GM18526 (cell line): ENCODE data around the gene TMEM100.

Source experiments
- POLR2A ChIP-seq: IDR thresholded peaks from 3 replicates; pipeline ENCODE4 v1.6.1; 2011; ENCODE audit not compliant: insufficient read length; ENCODE audit errors: extremely low read depth

TMEM100 gene, protein sequence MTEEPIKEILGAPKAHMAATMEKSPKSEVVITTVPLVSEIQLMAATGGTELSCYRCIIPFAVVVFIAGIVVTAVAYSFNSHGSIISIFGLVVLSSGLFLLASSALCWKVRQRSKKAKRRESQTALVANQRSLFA

DNA sequence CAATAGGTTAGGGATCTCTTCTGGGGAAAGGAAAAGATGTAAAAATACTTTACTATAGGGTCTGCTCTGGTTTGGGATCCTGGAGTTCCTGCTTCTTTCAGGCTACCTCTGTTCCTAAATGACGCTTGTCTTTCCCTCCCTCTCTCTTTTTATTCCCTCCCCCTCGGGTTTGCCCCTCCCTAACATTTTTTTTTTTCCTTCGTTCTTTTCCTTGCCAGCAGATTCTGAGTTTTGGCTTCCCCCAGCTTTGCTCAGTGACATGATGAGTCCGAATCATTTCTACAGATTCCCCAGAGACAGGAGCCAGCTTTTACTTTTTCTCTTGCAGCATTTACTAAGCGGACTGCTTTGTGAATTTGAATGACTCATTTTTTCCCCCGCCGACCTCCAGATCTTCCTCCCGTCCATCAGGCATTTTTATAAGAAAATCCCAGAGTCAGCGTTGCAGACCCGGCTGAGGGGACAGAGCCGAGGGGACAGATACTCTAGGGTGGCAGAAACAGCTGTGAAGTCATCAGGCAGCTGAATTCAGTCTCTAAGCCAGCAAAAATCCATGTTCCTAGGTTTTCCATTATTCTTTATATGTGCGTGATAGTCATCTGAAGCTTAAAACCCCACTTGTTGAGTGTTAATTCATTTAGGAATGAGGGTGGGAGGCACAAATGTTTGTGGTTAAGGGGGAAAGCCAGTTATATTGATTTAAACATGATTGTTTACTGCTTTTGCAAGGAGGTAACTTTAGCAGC is at the start of gene TMEM100:
Gene TMEM100, minus strand, starts transcription at position 123 of the 746 bp plus-strand sequence. CDS start 1,794 bp downstream, outside the sequence.
- TF ChIP-seq POLR2A = no peak

DNA sequence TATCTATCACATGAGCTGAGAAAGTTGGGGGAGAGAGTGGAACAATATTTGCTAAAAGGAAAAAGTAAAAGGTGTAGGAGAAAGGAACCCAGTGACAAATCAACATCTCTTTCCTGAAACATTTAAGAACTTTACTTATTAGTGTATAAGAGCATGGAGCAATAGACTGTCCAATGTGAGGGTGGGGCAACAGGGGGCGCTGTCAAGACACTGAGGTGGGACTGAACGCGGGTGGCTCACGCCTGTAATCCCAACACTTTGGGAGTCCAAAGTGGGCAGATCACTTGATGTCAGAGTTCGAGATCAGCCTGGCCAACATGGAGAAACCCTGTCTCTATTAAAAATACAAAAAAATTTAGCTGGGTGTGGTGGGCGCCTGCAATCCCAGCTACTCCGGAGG is 49.4 kb upstream of the TMEM100 start:
- TF ChIP-seq POLR2A = no peak

DNA sequence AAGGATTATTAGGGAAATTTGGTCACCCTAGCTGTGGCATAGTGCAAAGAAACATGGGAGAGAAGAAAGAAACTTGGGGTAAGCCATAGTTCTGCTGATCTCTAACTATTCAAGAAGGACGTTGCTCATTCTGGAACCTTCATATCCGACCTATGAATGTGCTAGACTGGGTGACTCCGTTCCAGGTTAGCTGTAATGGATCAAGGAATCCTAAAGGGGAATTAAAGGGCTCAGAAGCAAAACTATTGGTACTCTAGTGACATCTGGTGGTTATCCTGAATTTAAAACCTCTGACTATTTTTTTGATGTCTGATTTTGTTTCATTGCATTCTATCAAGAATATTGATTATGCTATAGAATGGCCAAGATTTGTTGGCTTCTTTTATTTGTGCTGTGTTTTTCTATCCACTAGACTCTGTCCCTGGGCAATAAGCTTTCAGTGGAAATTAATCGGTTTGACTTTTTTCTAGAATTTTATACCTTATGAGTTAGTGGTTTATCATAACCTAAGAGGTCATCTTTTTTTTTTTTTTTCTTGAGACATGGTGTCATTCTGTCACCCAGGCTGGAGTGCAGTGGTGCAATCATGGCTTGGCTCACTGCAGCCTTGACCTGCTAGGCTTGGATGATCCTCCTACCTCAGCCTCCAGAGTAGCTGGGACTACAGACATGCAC is 47.7 kb upstream of the TMEM100 start:
- no peak for TF ChIP-seq POLR2A

DNA sequence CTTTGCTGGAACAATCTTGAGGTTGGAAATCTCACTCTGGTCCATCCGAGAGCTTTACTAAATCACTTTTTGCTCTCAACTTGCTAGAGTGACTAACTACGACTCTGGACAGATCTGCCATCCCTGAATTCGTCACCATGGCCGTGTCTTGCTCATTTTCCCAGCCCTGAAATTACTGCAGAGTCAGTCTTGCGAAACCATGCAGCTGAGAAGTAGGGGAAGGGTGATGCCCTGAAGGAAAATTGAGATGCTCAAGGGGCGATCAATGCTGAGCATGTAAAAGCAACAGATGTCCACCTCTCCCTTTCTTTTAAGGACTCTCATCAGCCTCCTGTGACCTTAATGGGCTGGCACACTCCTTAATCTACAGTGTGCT is 46.9 kb upstream of the TMEM100 start:
- TF ChIP-seq POLR2A = no peak

DNA sequence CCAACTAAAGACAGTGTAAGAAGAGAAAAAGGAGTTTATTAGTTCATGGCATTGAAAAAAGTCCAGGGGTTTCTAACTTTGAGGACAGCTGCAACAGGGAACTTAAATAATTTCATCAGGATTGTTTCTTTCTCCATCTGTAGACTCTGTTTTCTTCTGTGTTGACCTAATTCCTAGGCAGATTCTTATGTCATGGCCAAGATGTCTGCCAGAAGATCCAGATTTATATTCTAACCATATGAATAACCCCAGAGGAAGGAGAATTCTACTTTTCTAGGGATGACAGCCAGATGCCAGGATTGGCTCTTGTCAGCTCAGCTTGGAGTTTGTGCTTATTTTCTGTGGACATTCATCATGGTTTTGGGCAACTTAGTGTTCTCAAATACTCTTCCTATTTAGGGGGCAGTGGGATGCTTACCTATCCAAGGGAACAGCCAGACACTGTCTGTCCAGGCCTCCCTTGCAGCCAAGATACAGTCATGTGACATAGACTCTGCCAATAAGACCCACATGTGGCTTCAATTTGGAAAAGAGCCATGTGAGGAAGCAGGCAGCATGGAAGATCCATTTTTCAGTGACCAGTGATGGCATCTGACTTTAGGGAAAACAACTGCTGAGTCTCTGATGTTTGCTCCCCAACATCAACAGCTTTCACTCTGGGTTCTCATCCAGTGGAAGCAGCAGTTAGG is 46.4 kb upstream of the TMEM100 start:
- TF ChIP-seq POLR2A = no peak

DNA sequence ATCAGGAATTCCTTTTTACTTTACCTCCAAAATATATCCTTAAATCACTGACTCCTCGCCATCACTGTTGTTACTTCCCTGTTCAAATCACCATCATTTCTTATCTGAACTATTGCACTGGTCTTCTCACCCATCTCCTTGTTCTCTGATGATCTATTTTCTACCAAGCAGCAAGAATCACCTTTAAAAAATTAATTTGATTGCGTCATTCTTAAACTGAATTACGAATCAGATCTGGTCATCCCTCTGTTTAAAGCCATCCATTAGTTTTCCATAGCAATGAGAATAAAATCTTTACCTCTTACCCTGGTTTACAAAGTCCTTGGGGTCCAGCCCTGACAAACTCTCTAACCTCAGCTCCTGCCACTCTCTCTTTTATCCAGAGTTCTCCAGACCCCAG is 42.8 kb upstream of the TMEM100 start:
- no peak for TF ChIP-seq POLR2A

DNA sequence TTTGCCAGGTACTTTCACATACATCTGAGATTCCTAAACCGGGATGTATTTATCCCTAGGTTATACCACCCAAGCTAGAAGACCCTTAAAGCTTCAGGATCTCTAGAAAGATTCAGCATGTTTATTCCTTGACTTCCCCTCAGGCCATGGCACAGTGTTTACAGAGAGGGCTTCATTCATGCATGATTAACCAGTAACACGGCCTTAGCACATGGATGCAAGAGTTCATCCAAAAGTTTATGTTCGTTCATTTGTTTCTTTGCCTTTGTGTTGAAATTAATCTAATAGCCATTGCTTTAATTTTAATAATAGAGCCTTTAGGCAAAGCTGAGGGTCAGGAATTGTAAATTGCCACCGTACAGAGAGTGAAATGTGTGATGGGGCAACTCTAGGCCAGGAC is 41.9 kb upstream of the TMEM100 start:
- no peak for TF ChIP-seq POLR2A

DNA sequence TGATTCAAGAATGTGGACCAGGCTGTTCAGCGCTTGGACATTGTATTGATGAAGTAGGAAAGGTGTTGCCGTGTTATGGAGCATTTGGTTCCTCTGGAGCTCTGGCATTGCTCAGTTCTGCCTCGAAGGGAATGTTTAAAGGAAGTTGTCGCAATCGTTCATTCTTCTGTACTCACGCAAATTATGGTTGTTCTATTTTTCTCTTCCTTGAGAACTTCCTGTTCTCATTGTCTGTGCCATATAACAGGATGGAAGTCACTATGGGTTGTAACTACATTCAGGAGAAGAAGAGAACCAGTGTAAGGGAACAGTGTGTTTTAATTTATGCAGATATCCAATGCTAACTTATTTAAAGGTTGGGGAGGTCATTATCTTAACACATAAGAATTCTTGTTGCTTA is 41.2 kb upstream of the TMEM100 start:
- no peak for TF ChIP-seq POLR2A

DNA sequence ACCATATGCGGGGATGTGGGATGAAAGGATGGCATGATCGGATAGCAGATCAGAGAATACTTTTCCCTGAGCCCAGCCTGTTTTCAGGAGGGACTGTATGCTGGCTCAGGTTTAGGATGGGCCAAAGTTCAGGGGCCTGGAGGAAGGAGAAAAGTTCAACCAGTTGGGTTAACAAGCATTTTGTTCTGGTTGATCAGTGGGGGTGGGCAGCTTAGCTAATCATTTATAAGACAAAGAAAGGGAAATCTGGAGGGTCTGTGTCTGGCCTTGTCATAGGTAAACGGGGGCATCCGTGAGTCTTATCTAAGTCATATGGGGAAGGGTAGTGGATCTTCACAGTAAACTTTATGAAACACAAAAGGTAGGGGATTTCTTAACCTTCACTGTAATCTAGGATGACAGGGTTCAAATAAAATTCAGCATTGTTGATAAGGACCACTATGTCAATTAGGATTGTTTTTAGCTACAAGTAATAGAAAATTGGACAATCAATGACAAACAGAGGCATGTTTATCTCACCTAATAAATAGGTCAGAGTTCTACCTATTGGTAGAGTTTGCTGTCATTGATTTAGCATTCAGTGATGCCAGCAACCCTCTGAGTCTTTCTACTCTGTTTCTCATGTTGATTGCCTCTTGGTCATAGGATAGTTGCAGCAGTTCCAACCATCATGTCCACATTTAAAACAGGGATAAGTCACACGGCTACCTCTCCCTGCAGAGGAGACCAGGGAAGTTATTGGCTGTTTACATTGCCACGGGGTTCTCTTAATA is 39.6 kb upstream of the TMEM100 start:
- TF ChIP-seq POLR2A = no peak

DNA sequence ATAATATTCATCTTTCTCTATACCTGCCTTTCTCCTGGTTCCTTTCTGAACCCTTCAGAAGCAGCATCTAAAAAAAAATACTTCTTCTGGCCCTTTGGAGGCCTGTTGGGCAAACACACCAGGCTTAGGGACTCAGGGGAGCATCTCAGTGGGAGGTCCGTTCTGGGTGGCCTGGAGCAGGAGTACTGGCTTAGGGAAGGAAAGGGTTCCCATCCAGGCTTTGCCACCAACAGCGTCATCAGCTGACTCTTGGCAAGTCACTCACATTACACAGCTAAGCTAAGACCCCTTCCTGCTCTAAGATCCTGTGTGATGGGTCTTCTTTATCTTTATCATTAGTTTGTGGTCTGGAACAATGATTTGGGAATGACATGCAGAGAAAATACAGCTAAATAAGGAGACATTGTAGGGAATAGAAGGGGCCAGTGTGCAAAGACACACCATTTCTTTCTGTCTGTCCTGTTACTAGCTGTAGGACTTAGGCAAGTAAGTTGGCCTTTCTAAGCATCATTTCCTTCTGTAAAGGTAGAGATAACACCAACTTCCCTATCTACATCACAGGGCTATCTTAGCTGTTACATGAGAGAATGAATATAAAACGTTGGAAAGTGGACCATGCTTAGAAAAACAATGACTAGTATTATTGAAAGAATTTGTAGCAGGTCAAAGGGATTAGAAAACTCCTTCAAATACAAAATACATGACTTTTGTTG is 38.1 kb upstream of the TMEM100 start:
- TF ChIP-seq POLR2A = no peak

DNA sequence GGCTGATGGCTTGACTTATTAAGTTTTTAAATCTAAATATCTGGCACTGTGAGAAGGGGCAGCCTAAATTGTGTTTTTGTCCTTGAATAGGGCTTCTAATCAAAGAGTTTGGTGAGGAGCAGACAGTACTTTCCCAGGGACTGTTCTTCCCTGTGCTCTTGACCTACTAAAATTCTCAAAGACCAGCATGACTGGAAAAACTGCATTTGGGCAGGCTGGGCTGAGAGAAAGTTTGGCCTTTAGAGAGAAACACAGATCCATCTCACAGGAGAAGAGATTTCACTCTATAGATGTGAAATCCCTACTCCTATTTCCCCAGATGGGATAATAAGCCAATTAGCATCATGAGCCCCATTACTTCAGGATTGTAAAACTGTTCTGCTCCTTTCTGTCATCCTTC is 35.5 kb upstream of the TMEM100 start:
- TF ChIP-seq POLR2A = no peak

DNA sequence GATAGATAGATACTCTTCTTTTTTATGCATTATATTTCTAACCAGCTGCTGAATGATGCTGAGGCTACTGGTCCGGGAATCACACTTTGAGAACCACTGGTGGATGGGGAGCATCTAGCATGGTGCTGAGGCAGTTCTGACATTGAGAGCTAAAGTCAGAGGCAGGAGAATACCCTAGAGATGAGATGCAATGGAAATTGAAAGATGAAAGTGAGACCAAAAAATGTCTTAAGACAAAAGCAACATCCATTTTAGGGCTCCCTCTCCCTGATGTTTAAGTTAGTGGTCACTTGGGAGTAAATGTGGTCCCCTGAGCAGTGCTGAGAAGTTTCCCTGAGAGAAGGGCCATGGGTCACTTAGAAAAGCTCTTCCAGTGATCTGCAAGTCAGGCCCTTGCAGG is 35.0 kb upstream of the TMEM100 start:
- TF ChIP-seq POLR2A = no peak

DNA sequence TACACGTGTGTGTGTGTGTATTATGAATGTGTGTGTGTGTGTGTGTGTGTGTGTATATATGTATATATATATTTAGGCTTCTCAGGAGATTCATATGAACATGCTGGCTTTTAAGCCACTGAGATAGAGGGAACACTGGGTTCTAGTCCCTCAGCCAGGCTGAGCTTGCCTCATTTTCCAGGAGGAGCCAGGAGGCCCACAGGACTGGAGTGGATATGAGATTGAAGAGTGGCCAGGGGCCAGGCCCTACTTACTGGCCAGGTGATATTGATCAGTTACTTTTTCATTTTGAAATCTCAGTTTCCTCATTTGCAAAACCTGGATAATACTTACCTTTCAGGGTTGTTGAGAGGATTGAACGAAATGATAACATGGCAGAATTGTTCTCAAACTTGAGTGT is 34.0 kb upstream of the TMEM100 start:
- no peak for TF ChIP-seq POLR2A

DNA sequence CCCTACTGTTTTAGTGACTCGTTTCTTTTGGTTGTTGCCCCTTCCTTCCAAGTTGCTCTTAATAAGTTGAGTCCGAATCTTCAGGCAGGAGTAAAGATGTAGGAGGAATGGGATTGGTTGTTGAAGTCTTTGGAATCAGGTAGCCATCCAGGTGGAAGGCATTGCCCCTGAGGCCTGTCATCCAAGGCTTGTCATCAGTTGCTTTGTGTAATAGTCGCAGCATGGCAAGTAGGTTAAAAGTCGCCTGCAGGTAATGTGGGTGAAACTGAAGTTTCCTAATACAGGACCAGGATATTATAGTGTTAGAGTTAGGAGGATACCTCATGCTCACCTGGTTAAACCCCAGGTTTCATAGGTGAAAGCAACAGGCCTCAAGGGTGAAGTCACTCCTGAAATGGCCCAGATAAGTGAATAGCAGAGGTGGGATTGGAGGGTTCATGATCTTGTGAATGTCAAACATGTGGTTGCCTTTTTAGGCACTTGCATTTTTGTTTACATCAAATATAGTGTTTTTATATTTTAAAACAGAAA is 29.1 kb upstream of the TMEM100 start:
- TF ChIP-seq POLR2A = no peak
